Measurements from ENCODE around the gene BIN1.

Gene BIN1, protein sequence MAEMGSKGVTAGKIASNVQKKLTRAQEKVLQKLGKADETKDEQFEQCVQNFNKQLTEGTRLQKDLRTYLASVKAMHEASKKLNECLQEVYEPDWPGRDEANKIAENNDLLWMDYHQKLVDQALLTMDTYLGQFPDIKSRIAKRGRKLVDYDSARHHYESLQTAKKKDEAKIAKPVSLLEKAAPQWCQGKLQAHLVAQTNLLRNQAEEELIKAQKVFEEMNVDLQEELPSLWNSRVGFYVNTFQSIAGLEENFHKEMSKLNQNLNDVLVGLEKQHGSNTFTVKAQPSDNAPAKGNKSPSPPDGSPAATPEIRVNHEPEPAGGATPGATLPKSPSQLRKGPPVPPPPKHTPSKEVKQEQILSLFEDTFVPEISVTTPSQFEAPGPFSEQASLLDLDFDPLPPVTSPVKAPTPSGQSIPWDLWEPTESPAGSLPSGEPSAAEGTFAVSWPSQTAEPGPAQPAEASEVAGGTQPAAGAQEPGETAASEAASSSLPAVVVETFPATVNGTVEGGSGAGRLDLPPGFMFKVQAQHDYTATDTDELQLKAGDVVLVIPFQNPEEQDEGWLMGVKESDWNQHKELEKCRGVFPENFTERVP

DNA sequence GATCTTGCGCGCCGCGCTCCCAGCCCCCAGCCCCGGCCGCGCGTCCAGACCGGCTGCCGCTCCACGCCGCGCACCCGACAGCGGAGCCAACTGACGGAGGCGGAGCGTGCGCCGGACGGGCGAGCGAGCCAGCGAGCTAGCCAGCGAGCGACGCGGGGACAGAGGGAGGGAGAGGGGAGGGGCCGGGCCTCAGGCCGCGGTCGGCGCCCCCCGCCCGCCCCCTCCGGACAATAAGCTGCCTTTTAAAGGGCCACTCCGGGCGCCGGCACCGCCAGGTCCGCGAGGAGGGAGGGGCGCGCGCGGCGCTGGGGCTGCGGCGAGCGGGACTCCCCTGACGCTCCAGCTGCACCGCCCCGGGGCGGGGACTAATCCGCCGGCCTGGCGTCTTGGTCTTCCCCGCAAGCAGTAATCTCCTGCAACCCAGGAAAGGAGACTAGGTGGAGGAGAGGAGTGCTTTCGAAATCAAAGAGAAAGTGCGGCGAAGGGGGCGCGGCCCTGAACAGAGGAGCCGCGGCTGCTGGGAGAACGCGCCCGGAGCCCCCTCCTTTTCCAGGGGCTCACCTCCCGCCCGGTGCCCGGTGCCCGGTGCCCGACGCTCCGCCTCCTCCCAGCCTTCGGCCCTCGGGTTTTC is at the start of gene BIN1:
Gene BIN1, minus strand, starts transcription at position 164 of the 631 bp plus-strand sequence. CDS start 211 bp downstream, outside the sequence.
- peak; percentile 62 for DNase-seq

DNA sequence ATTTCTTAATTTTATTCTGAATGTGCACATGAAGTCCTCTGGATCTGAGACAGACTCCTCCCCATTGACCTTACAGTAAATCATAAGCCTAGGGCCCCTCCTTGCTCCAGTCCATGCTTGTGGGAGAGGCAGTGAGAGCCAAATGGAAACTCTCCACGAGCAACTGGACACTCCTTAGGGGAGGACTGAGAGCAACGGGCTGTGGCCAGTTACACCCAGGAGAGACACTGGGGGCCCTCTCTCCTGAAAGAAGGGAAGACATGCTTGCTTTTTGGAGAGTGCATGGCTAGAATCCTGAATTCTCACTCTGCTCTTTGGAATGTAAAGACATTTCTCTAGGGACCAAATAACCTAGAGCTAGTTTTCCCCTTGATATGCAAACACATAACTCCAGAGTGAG is 49.0 kb upstream of the BIN1 start:
- DNase-seq, result no peak

DNA sequence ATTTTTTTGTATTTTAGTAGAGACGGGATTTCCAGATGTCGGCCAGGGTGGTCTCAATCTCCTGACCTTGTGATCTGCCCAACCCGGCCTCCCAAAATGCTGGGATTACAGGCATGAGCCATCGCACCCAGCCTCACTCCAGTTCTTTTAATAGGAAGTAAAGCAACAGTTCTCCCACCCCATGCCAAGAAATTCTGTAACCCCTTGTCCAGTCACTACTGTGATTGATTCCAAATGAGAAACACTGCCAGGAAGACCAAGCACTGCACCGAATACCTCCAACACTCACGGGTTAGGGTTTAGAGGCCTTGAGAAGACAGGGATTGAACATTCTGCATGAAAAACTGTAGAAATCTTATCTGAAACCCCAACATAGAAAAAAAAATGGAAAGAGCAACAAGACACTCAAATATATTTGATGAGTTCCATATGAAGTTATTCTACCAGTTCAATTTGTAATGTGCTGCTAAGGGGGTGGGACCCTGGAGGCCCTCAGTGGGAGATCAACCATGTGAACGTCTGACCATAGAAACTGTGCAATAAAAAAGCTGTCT is 48.2 kb upstream of the BIN1 start:
- DNase-seq, result no peak

DNA sequence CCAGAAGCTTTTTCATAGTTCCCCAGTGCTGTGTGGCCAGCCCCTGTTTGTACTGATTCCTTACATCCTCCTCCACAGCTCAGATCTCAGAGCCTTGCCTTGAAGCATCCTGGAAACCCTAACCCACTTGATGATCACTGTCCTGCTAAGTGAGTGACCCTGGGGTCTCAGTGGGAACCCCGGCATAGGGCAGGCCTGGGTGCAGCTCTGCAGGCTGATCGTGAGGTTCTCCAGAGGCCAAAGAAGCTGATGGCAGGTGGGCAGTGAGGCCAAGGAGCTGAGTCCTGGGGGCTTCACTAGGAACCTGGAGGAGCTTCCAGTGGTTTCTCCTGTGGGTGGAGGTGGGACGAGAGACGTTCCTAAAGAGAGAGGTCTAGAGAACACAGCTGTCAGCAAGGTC is 47.4 kb upstream of the BIN1 start:
- no peak for DNase-seq

DNA sequence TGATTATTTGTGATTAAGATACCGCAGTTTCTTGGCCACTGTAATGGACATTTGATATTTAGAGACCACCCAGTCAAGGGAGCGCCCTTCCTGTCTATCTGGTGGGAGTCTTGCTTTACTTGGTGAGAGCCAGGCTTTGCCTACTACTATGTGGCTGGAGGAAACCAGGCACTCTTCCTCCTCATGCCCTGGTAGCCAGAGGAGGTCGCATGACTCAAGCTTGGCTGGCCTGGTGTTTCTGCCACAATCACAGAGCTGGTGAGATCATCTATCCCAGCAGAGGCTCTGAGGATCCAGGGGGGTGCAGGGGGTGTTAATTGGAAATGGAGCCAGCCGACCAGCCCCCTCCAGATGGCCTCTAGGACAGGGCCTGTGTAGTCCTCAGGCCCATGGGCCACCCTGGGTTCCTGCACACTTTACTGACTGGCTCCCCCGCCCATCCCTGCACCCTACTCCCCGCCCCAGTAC is 46.8 kb upstream of the BIN1 start:
- no peak for DNase-seq

DNA sequence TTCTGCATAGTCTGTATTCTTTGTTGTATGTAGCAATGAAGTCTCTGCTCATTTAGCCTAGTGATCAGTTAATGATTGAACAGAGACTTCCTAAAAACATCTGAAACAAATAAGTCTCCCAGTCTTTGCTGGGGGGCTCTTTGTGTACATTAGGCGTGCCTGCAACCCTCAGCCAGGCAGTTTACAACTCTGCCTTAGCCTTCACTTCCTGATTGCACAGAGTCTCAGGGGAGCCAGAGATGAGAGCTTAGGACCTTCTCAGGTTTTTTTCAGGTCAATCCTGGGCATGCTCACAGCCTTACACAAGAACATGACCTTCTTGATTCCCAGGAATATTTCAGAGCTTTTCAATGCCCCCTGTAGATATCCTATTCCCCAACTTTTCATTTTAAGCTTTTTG is 44.0 kb upstream of the BIN1 start:
- no peak for DNase-seq

DNA sequence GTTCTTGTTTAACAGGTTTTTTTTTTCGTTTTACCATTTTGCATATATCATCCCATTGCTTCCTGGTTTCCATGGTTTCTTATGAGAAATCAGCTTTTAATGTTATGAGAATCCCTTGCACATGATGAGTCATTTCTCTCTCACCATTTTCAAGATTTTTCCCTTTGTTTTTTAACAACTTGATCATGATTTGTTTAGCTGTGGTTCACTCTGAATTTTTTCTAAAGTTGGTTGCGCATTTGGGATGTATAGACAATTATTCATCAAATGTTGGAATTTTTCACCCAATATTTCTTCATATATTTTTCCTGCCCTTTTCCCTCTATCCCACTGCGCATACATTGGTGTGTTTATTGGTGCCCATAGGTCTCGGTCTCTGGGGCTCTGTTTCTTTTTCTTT is 42.4 kb upstream of the BIN1 start:
- DNase-seq, result no peak

DNA sequence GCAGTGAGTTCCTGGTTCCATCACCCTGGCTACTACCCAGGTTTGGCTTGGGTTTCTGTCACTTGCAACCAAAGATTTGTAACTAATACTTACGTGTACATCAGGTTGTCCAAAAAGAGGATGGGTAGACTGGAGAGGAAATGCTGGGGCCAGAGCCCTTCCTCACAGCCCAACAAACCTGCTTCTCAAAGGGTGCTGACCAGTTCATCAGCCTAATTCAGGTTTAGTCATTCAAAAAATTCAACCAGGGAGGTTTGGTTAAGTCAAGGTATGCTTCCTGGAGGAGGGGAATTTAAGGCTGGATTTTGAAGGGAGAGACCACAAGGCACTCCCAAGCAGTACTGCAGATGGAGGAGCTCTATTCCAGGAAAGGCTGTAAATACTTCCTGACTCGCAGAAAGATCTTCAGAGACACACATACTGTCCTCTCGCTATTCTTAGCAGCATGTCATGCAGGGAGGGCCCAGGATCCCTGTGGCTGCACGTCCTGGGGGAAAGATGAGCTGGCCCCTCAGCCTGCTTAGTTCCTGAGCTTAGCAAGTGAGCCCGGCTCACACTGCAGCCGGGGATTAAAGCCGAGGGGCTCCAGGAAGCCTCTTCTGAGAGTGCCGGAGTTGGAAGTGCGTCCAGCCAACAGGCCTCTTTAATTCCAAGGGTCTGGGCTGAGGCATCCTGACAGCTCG is 40.0 kb upstream of the BIN1 start:
- DNase-seq, result no peak

DNA sequence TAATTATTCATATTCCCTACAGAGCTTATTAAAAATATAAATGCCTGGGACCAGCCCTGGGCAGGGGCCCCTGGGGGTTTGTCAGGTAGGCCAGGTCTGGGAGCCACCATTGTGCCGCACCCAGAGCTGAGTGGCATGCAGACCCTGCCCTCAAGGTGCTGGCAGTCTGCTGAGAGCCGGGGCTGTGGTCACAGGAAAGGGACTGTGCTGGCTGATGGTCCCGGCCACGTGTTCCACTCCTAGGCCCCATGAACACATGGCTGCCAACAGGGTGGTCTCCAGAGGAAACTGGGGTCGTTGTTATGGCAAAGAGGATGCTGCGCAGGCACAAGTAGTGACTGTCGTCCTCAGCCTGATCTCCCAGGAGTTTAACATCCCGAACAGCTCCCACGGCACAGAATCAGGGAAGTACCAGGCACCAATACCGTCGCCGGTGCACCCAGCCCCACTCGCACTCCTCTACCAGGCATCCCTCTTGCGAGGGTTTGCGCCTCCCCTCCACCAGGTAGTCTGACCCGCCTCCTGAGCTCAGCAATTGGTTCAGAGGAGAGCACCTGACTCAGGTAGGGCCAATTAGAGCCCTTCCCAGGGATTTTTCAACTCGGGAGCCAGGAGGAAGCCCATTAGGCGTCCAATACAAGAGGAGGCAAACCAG is 39.2 kb upstream of the BIN1 start:
- no peak for DNase-seq

DNA sequence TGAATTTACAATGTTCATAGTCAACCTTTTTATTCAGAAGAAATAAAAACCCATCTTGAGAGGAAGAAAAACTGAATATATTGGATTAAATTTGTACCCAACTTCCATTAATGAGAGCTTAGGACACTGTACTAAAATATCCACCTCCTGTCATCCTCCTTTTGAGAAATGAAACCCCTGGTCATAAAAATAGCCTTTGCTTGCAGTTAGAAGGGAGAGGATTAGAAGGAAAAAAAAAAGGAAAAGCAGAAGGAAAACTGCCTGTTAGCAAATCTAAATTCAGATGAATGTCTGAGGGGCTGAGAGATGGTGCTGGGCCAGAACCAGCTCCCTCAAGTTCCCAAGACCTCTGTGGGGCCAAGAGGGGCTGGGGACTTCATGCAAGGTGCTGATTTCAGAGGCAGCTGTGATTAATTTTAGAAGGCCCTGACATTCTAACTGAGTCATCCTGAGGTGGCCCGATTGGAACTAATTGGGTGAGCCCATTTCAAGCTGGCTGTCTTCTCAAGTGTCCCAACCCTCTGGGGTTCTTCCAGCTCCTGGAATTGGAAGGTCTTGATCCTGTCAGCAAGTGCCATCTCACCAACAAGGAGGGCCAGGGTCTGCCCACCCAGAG is 38.4 kb upstream of the BIN1 start:
- DNase-seq, result no peak

DNA sequence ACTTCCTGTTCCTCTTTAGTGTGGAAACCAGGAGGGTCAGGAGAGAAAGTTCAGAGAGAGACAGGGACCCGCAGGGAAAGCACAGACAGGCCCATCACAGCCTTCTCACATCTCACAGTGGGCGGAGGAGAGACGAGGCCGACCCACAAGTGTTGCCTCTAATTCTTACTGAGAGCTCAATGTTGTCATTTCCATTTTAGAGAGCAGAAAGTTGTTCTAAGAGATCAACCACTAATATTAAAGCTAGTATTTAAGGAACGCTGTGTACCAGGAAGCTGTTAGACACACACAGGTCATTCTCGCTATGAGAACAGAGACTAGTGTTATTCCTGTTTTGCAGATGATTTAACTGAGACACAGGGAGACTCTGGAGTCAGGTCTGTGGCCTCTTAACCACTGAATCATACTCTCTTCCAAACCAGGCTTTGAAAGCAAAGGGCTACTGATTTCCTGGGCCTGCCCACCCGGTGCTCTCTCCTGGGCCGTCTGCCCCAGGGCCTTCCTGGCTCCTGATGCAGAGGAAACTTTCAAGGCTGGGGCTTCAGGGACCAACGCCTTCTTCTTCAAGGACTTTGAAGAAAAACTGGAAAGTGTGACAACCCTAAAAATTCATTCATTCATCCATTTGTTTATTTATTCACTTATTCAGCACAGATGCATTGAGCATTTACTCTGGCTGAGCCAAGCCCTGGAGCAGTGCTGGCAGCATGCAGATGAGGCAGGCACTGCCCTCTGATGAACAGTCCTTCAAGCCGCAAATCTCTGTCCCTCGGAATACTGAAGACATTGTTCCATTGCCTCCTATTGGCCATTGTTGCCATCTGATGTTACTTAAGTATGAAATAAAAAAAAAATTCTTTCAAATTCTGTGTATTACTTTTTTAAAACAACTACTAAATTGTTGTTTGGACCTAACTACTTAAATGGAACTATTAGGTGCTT is 37.2 kb upstream of the BIN1 start:
- no peak for DNase-seq

DNA sequence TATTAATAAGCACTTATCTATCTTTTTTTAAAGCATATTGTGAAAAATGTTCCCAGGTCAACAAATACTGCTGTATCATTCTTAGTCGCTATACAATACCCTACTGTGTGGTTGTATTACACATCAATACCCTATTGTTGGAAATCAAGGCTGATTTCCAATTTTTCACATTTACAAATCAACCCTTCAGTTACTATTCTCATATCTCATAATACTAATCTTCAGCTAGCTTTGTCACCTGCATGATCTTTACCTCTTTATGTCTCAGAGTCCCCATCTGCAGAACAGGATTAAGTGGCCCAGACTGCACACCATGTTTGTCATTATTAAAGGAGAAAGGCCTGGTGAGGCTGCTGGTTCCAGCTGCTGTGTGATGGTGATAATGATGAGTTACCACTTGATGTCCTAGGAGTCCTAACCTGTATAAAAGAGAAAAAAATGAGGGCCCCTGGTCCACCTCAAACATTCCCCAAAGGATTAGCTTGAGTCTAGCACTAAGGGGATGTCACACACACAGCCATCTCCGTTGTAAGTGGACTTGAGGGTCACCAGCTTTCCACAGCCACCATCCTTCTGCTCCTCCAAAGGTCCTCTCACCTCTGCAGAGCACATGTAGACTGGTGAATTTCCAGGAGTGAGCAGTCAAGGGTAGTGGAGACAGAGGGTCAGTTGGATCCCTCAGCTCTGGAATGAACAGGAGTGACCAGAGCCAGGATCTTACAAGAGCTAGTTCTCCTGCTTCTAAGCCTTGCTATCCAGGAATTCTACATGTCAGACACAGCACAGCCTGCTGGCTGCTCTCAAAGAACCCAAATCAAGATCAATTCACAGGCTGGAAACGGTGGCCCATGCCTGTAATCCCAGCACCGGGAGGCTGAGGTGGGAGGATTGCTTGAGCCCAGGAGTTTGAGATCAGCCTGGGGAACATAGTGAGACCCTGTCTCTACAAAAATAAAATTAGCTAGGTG is 36.0 kb upstream of the BIN1 start:
- no peak for DNase-seq

DNA sequence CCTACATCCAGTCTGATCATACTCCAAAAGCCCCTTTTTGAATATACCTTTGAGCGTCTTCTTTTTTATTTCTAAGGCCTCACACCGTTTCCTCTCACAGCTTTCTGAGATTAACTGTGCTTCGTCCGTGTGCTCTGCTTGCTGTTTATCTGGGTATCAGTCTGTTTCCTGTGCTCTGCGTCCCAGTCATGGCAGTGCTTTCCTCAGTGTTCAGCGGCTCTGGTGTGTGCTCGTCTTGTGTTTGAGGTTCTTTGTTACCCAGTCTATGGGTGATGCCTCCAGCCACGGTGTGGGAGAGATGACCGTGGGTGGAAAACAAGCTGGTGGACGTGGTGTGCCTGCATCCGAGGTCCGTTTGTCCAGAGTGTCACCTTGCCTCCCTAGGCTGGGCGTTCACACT is 33.6 kb upstream of the BIN1 start:
- no peak for DNase-seq

DNA sequence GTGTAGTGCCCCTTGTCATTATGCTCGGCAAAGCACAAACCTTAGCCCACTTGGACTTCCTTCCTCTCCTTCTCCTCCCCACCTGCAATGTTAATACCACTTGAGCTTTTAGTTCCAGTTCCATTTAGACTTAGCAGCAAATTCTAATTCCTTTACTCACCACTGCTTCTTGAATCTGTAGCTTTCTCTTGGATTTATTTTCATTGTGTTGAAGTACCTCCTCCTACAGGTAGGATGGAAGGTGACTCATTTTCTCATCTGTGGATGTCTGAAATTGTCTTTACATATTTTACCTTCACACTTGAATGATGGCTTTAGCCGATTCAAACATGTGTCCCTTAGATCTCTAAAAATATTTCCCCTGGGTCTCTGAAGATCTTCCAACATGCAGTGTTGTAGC is 32.8 kb upstream of the BIN1 start:
- DNase-seq, result no peak

DNA sequence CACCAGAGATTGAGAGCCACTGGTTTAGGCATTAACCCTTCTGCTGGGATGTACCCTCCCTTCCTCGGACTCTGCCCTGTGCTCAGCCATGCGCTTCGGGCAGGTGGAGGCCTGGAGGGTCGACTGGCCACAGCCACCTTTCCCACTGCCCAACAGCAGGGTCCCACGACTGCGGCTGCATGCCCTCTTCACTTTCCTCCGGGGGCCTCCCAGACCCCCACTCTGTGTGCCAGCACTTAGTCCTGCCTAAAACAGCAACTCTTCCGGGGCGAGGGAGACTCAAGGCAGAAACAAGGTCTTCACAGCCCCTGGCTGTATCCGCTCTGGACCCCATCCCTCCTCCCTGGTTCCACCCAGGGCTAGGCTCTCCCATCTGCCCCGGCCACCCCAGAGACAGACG is 31.3 kb upstream of the BIN1 start:
- DNase-seq, result no peak

DNA sequence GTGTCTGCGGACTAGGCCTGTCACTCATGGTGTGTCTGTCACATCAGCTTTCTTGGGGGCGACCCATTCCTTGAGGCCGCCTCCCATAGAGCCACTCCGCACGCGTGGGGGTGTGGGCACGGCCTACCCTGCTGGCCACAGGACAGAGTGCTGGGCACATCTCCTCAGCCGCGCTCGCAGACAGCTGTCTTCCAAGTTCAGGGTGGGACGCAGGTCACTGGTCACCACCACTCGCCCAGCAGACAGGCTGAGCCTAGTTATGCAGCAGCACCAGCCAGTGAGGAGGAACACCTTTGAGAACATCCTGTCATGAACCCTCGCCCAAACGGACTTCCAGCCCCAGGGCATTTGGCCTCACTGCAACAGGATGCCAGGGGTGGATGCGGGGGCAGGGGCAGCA is 30.8 kb upstream of the BIN1 start:
- DNase-seq, result no peak

DNA sequence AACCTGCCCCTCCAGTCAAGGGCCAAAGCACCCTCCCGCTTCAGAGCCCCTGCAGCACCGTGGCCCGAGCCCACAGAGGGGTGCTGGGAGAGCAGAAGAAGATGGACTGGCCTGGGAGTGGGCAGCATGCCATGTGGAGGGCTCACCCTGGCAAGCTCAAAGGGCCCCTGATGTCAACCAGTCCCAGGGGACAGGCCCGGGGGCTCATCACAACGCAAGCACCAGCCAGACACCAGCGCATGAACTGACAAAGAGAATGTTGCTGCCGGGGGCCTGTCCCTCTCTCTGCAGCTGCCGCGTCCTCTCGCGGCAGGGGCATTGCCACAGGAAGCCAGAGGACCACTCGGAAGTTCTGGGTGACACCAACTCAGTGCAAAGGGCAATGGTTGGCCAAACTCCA is 30.3 kb upstream of the BIN1 start:
- DNase-seq, result no peak

DNA sequence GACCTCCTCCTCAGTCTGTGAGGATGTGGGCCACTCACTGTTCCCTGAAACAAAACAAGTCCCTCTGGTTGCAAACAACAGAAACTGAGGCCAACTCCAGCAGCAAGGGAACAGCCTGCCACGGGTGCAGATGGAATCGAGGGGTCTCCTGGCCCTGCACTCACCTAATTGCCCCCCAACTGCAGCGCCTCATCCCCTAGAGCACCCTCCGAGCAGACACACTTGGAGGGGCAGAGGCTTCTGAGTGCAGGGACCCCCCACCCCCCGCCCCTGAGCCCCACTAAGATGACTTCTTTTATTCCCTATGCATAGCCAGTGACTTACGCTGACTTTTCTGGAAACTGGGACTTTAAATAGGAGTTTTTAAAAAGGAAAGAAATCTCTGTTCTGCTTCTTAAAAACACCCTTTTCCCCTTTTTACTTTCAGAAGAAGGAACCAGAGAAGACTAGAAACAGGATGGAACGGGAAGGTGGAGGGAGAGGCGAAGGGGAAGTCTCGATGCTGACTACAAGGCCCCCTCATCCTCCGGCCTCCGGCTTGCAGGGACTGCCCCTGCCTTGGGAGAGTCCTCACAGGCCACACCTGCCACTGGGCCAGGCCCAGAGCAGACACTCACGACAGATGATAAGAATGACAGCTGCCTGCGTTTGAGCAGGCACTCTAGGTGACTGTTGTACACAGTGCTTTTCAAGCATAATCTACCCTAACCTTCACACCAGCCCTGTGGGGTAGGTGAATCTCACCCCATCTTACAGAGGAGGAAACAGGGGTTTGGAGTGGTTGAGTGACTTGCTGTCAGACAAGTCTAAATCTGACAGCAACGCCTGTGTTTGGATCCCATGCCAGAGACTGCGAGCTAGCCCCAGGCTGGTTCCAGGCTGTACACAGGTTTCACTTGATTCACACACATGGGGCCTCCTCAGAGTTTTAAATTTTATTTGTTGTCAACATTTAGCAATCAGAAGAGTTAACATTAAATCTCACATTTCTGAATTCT is 28.2 kb upstream of the BIN1 start:
- DNase-seq, result no peak

DNA sequence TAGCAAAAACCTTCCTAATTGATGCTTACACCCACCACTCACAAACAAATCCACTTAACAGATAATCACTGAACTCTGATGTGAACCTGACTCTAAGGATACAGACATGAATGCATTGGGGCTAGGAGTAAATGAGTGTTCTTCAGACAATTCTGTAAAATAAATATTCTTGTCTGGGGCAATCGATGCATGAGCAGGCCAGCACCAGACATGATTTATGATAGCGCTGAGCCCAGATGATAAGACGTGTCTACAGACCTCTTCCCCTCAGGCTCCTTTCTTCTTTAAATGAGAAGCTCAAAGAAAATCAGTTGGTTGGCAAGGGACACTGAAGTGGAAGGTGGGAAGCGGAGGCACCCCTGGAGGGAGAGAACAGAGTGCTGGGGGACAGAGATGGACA is 27.3 kb upstream of the BIN1 start:
- DNase-seq, result no peak
